Measurements from ENCODE around the gene TXNDC8.
"Not testable (repeated sequence)": the region's sequence is repeated elsewhere in the genome, so short reads cannot be mapped to it uniquely, and the experiment has no call there.

TXNDC8 gene

DNA sequence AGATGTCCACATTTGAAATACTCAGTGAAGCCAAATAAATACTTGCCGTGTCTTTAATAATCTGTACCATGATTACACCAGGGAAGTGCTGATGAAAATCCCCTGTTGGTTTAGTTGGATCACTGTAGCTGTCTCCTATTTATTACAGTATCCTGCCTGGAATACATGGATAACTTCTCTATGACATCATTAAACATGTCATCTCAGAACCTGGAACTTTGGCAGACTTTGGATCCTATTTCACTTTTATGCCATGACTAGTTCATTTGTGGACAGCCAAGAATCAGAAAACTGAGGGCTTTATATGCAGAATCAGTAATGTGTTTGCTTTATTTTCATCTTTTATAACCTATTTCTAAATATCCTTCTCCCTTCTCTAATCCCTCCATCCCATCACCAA is at the start of gene TXNDC8:
TSS of gene TXNDC8 (minus strand) at position 137 of the 400 bp plus-strand sequence.
- no peak for DNase-seq (ENCODE audit: low read depth in 2 of 2)

DNA sequence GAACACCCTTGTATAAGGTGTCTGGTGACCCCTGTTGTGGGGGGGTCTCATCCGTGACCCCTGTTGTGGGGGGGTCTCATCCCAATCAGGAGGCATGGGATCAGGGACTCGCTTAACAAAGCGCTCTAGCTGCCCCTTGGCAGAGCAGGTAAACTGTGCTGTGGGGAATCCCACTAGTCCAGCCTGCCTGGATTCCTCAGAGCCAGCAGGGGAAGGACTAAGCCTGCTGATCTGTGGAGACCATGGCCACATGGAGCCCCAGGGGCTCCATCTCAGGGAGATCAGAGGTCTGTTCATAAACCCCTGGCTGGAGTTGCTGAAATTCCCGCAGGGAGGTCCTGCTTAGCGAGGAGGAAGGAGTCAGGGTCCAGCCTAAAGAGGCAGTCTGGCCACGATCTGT is 45.8 kb upstream of the TXNDC8 start:
- no peak for DNase-seq (ENCODE audit: low read depth in 2 of 2)

DNA sequence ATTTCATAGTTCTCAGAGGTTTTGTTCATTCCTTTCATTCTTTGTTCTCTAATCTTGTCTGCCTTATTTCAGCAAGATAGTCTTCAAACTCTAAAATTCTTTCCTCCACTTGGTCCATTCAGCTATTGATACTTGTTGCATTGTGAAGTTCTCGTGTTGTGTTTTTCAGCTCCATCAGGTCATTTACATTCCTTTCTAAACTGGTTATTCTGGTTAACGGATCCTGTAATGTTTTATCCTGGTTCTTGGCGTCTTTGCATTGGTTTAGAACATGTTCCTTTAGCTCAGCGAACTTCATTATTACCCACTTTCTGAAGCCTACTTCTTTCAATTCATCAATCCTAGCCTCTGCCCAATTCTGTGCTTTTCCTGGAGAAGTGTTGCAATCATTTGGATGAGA is 45.1 kb upstream of the TXNDC8 start:
- no peak for DNase-seq (ENCODE audit: low read depth in 2 of 2)

DNA sequence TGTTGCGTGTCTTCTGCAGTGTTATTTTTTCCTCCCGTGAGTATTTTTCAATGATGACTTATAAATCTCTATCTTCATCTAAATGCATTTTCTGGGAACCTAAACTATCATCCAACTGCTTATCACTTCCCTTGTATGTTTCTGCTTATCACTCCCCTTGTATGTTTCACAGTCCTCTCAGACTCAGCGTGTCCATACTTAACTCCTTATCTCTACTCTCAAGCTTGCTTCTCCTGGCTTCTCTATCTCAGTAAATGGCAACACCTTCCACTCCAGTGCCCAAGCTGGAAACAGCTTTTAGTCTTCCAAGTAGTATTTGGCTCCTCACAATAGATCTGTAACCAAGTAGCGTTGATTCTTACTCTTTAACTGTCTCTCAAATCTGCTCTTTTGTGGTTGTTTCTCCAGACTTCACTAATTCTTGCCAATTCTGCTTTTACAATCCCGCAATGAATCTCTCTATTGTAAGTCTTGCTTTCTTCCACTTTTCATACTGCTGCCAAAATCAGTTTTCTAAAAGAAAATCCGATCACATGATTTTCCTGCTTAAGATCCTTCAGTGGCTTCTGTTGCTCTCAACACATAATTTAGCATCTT is 33.8 kb upstream of the TXNDC8 start:
- DNase-seq (ENCODE audit: low read depth in 2 of 2) = no peak

DNA sequence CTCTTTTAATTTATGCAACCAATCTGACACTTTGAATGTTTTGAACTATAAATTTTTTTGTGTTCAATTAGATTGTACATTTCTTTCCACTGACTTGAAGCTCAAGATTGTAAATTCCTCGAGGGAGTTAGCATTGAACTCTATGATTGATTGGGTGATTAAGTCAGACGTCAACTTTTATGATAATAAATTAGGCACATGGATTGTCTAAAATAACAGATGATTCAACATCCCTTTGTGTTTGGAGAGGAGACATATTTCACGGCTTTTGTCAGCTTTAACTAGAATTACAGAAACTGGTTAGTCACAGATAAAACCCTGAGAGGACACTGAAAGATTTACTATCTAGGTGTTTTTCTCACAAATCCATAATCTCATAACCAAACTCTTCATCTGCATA is 32.7 kb upstream of the TXNDC8 start:
- no peak for DNase-seq (ENCODE audit: low read depth in 2 of 2)

DNA sequence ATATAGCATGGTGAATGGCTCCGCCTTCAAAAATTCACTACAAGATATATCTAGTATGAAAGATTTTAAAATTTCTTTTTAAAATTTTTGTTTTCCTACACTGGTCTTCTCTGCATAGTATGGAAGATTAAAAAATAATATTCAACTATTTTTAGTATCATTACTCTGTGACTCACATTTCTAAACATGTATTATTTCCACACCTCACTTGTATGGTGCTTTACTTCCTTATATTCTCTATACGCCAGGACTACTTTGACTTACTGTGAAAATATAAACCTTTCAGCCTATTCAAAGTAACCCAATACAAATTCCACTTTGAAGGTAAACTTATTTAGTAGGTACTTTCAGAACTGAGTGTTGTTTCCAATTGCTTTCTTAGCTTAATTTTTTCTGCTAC is 26.8 kb upstream of the TXNDC8 start:
- DNase-seq (ENCODE audit: low read depth in 2 of 2) = no peak

DNA sequence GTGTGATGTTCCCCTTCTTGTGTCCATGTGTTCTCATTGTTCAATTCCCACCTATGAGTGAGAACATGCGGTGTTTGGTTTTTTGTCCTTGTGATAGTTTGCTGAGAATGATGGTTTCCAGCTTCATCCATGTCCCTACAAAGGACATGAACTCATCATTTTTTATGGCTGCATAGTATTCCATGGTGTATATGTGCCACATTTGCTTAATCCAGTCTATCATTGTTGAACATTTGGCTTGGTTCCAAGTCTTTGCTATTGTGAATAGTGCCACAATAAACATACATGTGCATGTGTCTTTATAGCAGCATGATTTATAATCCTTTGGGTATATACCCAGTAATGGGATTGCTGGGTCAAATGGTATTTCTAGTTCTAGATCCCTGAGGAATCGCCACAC is 21.3 kb upstream of the TXNDC8 start:
- not testable (repeated sequence) for DNase-seq (ENCODE audit: low read depth in 2 of 2)

DNA sequence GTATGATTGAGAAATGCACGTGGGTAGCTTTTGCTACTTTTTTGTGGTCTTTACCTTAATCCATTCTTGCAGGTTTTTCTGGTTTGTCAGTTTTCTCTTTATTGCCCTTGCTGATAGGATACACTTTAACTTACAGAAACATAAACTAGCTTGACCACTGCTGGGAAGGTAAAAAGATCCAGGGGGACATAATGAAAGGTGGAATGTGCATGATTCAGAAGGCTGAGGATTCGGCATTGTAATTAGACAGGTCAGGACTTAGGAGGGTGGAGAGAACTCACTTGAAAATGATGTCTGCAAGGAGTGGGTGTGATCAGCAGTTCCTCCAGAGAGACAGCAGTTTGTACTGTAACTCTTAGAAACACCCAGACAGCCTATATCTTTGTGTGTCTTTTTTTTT is 19.8 kb upstream of the TXNDC8 start:
- no peak for DNase-seq (ENCODE audit: low read depth in 2 of 2)

DNA sequence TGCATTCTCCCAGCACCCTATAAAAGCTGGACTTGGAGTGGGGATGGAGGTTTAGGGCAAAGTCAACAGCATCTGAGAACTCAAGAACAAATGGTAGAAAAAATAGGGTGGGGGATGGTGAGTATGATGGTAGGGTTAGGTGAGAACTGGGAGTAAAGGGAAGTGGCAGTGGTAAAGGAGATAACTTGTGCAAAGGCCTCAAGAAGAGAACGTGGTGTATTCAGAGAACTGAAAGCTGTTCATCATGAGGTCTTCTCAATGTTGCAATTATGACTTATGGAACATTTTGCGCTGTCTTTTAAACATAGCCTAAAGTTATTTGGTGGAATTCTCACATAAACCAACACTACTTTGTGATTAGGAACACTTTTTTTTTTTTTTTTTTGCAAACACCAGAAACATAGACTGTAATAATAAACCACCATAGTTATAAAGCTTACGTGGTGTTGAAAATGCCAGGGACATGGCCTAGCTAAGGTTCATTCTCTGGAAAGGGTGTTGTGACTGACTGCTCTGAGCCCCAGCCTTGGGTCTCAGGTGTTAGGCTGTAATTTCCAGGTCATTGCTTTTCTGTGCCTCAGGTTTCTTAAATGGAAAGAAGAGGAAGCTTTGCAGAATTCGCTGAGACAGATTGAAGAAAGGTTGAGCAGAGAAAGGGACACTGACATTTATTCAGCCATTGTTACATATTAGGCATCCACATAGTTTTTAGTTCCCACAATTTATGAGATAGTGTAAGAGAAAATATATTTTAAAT is 19.2 kb upstream of the TXNDC8 start:
- DNase-seq (ENCODE audit: low read depth in 2 of 2) = no peak

DNA sequence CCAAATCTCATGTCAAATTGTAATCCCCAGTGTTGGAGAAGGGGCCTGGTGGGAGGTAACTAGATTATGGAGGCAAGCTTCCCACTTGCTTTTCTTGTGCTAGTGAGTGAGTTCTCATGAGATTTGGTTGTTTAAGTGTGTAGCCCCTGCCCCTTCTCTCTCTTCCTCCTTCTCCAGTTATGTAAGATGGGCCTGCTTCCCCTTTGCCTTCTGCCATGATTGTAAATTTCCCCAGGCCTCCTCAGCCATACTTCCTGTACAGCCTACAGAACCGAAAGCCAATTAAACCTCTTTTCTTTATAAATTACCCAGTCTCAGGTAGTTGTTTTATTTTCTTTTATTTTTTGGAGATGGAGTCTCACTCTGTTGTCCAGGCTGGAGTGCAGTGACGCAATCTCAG is 18.2 kb upstream of the TXNDC8 start:
- DNase-seq (ENCODE audit: low read depth in 2 of 2) = no peak

DNA sequence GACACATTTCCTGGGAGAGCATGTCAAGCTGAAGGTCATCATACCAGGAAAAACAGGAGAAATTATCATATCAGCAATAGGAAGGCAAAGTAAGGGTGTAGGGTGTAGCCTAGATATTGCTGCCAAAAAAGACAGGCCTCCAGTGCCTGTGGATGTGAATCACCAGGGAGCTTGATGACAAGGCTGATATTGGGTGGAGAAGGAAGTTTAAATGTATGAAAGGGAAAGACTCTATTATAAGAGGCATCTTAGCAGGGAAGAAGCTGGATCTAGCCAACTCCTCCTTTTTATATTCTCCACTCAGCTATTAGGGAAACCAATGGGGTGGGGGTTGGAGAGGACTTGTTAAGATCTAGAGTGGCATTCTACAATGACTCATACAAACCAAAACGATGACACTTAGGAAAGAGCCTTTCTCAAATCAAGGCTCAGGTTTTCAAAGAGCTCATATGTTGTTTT is 13.4 kb upstream of the TXNDC8 start:
- no peak for DNase-seq (ENCODE audit: low read depth in 2 of 2)

DNA sequence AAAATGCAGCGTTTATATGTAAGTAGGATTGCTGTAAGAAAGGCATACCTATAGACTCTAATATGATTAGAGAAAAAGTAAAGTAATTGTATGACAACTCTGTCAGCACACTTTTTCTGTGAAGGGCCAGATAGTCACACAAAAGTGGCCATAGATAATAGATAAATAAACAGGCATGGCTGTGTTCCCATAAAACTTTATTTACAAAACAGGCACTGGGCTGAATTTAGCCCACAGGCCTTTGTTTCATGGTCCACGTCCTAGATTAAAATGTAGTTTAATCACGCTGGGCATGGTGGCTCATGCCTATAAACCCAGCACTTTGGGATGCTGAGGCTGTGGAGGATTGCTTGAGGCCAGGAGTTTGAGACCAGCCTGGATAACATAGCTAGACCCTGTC is 8.7 kb upstream of the TXNDC8 start:
- no peak for DNase-seq (ENCODE audit: low read depth in 2 of 2)

DNA sequence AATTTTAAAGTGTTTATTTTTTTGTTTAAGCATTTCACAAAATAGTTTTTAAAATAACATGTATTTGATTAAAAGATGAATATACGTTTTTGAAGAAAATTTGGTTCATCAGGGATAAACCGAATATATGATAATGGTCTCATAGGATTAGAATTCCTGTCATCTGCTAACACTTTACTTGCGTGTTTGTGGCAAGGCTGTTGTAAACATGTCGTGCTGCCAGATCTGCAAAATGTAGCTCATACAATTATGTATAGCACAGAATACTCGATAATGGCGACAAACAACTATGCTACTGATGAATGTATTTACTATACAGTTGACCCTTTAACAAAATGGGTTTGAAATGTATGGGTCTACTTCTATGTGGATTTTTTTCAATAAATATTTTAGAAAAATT is 7.2 kb upstream of the TXNDC8 start:
- no peak for DNase-seq (ENCODE audit: low read depth in 2 of 2)

DNA sequence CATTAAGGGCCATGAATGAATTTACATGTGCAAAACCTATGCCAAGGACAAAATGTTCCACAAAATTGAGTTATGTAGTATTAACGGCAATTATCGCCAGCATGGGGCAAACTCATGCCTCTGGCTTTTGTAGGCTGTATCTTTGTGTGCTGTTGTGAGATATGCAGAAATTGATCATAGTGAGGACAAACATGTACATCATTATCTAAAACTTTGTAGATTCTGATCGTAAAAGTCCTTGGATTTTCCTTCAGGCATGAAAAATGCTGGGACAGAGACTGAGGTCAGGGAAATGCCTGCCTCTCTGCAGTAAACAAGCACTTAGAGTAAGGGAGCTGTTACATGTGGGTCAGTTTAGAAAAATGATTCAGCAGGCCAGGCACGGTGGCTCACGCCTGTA is 5.9 kb upstream of the TXNDC8 start:
- DNase-seq (ENCODE audit: low read depth in 2 of 2) = no peak

DNA sequence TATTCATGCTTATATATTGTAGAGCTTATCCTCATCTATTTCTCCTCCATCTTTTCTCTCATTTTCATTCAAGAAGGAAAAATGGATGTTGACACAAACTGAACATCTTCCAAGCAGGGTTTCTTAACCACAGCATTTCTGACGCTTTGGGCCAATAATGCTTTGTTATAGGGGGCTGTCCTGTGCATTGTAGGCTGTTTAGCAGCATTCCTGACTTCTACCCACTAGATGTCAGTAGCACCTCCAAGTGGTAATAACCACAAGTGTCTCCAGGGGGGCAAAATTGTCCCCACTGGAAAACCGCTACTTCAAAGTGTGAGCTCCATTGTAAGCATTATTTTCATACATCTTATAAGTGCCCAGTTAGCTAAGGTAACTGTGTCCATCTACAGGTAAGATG is 2.6 kb upstream of the TXNDC8 start:
- no peak for DNase-seq (ENCODE audit: low read depth in 2 of 2)

DNA sequence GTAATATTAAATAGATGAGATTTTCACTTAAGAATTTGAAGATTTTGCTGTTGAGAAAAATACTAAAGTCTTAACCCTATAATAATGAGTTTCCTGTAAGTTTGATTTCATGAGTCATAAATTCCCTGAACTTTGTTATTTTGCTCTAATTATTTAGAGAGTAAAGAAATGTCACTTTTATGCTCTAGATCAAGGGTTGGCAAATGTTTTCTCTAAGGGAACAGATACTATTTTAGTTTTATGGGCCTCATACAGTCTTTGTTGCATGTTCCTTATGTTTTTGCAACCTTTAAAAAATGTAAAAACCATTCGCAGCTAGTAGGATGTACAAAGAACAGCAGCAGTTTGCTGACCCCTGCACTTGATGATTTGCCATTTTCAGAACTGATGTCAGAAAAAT is 480 bp upstream of the TXNDC8 start:
- DNase-seq (ENCODE audit: low read depth in 2 of 2) = no peak

DNA sequence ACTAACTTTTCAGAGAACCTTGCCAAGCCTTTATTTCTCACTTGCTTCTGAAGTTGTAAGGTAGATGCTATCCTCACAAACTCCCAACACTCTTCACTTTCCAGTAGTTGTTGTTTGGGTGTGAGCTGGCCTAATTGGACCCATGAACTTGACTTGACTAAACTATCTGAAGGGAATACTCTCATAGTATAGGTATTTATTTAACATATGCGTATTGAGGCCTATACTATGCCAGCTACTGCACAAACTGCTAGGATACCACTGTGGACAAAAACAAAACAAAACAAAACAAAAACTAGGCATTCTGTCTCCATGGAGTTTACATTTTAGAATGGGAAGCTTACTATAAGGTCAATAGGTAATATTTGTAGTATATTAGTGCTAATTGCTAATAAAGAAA is 1.3 kb downstream of the TXNDC8 start:
- no peak for DNase-seq (ENCODE audit: low read depth in 2 of 2)

DNA sequence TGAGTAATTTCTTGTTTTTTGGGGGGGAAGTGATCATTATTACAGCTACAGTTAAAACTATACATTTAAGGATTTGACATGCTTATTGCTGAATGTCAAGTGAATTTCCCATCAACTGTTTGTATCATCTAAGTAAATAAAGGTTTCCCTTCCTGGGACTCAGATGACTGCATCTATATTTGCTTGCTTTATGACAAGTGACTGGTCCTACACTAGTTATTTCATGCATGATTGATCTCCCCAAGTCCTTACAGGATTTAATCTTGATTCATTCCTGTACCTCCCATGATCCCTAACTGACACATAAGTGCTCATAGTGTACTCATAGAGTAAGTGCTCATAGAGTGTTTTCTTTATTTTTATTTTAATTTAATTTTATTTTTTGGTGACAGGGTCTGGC is 2.8 kb downstream of the TXNDC8 start:
- DNase-seq (ENCODE audit: low read depth in 2 of 2) = no peak

DNA sequence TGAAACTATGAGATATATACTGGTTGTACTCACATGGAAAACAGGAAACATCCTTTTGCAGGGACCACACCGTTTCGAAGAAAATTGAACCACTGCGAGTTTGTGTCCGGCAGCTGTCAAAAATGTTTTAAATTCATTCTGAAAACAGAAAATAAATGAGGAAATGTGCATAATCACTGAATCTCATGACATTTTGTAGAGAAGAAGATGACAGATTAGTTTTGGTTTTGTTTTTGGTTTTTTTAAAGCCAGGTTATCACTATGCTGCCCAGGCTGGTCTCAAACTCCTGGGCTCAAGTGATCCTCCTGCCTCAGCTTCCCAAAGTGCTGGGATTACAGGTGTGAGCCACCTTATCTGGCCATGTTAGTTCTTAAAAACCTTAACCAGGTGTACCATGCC is 3.5 kb downstream of the TXNDC8 start:
- DNase-seq (ENCODE audit: low read depth in 2 of 2) = no peak

DNA sequence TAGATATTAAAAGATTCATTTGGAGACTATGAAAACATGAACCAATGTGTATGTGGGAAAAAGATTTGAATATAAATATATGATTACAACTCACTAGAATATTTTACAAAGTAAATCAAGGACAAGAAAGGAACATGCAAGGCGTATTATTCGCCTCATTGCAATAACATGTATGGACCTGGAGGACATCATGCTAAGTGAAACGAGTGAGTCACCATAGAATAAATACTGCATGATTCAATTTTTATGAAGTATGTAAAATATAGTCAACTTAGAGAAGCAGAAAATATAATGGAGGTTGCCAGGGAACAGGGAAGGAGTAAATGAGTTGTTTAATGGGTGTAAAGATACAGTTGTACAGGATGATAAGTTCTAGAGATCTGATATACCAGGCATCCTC is 4.9 kb downstream of the TXNDC8 start:
- no peak for DNase-seq (ENCODE audit: low read depth in 2 of 2)

DNA sequence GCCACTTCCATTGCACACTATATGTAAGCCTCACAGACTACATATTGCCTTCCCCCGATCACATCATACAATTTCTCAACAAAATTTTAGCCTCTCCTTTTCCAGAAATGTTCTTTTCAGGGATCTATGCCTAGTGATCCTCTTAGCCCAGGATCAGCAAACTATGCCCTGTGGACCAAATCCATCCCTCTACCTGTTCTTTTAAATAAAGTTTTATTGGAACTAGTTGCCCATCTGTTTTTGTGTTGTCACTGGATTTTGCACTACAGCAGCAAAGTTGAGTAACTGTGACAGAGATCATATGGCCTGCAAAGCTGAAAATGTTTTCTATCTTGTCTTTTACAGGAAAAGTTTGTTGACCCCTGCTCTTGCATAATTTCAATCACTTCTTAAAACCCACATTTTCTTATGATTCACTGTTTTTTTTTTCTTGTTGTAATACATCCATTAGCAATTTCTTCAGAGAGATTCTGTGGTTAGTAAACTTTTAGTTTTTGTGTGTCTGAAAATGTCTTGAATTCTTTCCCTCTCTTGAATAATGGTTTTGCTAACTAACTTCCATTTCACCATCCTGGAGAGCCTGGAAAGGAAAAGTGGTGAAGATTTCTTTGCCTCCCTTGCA is 7.1 kb downstream of the TXNDC8 start:
- no peak for DNase-seq (ENCODE audit: low read depth in 2 of 2)

DNA sequence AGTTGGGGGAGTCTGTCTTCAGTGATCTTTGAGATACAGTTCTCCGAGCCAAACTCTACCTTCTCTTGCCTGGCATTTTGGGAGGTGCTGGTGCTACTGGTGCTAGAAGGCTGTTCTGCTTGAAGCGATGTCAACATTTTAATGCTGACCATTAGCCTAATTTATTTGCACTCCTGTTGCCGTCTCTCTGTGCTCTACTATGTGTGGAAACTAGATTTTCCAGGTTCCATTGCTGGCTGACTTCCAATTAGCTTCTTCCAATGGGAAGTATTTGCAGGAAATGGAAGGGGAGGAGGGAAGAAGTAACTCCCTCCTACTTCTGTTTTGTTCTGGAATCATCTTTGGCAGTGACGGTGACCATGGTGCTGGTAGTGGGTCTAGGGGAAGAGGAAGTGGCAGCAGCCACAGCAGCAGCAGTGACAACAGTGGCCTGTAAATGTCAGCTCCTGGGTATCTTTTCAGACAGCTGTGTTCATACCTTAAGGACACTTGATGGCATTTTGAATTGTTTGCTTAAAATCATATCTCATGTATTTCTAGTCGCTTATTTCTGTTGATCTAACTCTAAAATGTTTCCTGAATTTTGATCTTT is 7.9 kb downstream of the TXNDC8 start:
- no peak for DNase-seq (ENCODE audit: low read depth in 2 of 2)

DNA sequence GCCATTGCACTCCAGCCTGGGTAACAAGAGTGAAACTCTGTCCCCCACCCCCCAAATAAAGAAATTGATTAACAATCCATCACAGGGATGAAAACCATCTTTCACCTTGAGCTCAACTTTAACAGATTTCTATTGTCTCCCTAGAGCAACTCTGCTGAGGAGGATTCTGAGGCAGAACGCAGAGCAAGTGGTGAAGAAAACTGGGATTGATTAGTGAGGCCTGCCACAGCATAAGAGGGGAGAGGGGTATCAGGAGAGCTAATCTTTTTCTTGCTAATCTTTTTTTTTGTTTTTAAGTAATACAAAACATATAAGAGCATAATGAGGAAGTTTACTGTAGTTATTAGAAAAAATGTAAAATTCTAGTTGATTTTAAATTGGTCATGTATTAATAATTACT is 8.9 kb downstream of the TXNDC8 start:
- DNase-seq (ENCODE audit: low read depth in 2 of 2) = no peak
